Epidermal melanocyte (primary cell): ENCODE measurements around the gene FOXN3.

ENCODE experiments used
- DNase-seq: peaks from one replicate; pipeline ENCODE4 v3.0.0; 2011; ENCODE audit warnings: low spot score; ENCODE audit not compliant: insufficient read length

Gene FOXN3

GRCh38 chr14:89432226-89432625, 15.2 kb upstream of the FOXN3 start:
- DNase-seq, result no peak

- peak; percentile 42 for DNase-seq
Observed at GRCh38 chr14:89430391-89431236, 13.6 kb upstream of the FOXN3 start.

DNA sequence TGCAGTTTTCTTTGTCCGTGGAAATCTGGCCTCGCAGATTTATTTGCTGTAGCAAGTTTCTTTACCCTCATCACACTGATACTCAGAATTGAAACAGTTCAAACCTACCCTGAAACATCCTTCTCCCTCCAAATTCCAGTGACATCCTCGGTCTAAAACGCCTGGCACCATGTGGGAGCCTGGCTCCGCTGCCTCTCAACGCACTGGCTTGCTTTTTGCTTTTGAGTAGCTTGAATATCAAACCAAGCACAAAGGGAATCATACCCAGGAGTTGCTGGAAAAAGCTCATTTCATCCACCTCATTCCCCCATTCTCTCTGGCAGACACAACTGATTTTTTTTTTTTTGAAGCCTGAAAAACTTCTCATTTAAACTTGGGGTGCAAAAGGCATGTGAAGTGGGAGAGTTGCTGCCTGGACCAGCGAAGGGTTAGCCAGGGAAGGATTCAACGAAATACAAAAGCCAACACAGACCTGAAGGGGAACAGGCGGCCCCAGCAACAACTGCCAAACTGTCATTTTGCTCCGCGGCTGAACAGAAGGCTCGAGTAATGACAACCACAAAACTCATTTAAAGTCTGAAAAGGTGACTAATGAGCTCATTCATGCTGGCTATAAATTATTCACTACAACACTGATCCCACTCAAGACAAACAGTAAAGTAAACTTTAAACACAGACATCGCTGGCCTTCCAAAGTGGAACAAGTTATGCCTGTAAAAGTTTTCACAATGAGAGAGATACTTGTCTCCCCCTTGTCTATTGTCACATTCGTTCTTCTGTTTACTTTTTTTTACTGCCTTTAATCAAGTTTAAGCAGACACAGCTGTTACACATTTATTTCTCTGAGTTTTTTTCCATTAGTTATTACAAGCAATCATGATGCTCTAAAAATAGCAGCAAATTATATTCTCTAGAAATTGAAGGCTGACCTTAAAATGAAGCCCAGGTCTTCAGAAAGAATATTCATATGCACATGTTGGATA, 12.5 kb upstream of the FOXN3 start:
- no peak for DNase-seq

DNA sequence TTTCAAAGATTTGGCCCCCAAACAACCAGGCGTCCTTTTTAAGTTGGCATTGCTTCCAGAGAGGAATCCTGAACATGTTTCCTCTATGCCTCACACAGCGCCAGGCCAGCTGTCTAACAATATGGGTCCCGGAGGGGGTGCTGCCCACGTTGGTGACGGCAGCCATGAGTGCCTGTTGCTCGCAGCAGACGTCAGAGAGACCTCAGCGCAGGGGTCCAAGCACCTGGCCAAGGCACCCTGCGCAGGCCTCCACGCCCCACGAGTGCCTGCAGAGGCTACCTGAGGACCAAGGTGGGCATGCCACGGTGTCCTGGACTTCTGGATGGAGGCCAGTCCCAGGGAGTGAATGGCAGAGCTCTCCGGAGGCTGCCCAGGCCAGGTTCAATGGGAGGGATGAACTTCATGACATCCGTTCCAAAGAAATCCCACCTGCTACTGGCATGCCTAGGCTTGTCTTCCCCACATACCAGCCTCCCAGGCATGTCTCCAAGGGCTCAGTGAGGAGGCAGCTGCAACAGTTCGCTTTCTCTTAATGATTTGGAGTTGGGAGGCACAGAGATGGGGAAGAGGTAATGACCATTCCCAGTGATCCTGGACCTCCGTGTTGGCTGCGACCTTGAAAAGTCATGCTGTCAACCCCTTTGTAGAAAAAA, 11.6 kb upstream of the FOXN3 start:
- DNase-seq, result no peak

- DNase-seq, result no peak
Observed at GRCh38 chr14:89428173-89428523, 11.1 kb upstream of the FOXN3 start.

- no peak for DNase-seq
Observed at GRCh38 chr14:89427426-89428172, 10.6 kb upstream of the FOXN3 start.

DNA sequence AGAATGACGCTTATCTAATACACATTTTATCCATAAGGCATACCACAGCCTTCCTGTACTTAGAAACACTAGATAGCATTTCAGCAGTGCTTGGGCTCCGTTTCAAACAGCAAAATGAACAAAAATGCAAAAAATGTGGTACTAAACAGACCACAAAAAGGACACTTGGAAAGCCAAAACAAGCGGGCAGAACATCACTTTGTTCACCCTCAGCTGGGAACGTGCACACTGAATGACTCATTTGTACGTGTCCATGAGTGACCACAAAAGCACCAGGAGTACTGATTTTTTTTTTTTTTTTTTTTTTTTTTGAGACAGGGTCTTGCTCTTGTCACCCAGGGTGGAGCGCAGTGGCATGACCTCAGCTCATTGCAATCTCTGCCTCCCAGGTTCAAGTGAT, 8.9 kb upstream of the FOXN3 start:
- no peak for DNase-seq

DNA sequence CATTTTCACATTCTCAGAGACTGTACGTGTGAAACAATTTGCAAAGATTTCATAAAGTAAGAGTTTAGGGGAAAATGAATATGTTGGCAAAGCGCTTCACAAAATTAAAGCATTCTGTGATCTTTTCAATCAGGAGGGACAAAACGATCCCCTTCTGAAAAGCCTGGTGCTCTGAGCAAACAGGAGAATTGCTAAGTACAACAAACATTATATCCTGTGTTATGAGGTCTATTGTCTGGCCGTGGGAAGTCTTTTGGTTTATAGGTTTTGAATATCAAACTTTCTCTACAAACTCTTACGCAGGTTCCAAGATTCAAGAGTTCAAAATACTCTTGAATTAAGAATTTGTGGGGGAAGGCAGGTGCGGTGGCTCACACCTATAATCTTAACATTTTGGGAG, 7.2 kb upstream of the FOXN3 start:
- no peak for DNase-seq

DNA sequence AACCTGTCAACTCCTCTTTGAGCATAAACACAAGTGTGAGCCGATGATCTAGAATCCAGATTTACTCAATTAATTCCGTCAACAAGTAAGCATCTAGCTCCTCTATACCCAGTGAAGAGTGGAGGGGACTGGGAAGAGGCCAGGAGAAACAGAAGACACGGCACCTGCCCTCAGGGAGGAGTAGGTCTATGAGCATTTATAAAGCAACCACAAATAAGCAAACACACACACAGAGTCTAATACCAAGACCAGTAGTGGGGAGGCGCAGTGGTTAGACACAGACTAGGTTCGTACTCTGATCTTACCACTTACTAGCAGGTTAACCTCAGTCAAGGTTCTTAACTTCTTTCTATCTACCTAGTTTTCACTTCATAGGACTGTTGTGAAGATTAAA, 5.9 kb upstream of the FOXN3 start:
- no peak for DNase-seq

DNA sequence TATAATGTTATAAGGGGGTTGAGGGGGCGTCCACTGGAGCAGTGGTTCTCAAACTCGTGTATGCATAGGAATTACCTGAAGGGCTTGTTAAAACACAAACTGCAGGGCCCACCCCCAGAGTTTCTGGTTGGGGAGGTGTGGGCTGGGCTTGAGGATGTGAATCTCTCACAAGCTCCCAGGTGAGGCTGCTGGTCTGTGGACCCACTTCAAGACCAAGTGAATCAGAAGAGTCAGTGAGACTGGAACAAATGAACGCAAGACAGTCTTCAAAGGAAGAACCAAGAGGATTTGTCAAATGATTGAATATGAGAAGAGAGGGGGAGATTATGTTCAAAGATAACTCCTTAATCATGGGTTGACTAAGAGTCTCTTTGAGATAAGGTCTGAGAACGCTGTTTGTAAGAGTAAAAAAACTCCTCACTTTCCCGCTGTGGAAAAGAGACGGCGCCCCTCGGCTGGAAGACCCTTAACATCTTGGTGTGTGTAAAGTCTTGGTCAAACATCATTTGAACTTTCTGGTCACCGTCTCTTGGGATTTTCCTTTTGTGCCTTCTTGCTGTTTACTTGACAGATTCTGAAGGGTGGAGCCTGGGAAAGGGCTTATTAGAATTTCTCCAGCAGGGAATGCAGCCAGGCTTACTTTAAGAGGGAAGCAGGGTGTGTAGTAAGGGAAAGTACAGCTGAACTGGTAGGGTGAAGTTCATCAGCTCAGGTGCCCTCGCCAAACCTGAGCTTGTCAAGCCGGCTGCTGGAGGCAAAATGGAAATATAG, 5.3 kb upstream of the FOXN3 start:
- no peak for DNase-seq

- DNase-seq, result no peak
Observed at GRCh38 chr14:89420502-89420901, 3.5 kb upstream of the FOXN3 start.

GRCh38 chr14:89419973-89420482, 3.0 kb upstream of the FOXN3 start:
- DNase-seq, result no peak

GRCh38 chr14:89418976-89419375, 1.9 kb upstream of the FOXN3 start:
- no peak for DNase-seq

GRCh38 chr14:89418452-89418851, 1.4 kb upstream of the FOXN3 start:
- DNase-seq, result no peak

DNA sequence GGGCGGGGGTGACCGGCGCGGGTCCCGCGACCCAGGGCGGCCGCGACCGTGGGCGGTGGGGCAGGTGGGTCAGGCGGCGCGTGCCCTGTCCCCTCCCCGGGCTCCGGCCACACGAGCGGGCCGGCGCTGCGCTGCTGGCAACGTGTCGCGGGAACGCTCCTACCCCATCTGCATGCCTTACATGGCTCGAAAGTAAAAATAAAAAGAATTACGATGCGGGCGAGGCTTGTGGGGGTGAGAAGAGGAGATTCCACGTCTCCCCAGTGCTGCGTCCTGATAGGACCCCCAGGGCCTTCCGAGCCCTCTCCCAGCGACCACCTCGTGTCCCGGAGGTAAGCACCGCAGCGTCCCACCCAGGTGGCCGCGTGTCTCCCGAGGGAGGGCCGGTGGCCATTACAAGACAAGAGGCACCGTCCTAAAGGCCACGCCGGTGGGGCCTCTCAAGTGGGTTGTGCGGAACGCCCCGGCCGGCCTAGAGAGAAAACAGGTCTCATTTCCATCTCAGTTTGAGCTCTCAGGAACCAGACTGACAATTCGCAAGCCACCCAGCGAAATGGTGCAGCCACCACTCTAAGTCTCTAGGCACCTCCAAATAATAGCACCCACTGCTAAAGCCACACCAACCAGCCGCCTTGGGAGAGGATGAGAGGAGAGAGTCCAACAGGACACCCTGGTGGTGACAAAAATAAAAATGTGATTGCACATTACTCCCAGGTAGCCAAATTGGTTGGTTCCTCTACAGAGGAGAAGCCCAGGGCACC, 612 bp upstream of the FOXN3 start:
- no peak for DNase-seq

DNA sequence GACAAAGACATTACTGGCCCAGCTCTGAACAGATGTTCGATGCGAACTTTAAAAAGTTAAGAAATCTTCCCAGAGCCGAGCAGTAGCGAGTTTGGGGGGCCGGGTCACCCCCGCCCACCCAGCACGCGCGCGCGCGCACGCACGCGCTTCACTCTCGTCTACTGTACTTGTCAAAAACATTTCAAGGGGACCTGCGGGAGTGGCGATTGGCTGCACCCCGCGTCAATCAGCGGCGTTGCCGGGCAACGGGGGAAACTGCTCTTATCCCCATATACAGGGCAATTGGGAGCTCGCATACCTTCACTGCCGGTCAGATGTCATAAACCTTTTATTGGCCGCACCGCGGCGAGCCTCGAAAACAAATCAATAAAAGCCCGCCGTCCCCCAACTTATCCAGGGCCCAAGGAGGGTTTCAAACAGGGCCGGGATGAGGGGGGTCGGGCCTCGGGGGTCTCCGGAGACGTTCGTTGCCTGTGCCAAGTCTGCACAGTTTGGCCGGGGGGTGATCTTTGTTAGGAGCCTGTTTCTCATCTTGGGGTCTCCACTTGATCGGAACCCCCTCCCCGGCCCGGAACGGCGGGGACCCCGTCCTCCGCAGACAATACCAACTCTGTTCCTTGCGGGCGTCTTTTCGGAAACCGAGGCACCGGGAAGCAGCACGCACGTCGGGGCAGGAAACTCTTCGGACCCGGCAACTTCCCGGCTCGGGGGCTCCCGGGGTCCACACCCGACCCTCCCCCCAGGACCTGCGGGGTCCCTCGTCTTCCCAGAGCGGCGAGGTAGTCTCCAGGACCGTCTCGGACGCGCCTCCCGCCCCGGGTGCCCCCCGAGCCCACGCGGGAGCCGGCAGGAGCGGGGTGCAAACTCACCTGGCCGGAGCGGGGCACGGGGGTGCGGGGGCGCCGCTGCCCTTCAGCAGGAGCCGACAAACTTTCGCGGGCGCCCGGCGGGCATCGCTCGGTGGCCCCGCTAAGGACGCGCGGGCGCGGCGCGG, 734 bp downstream of the FOXN3 start:
- peak; percentile 97 for DNase-seq

GRCh38 chr14:89415159-89415558, 1.9 kb downstream of the FOXN3 start:
- no peak for DNase-seq

- DNase-seq, result no peak
Observed at GRCh38 chr14:89411976-89412375, 5.1 kb downstream of the FOXN3 start.
